HUES64 (cell line): Measurements from ENCODE around the gene CCPG1.

ENCODE experiments used
- H3K27ac ChIP-seq: 2 replicates; pipeline ENCODE4 v1.7.0; 2013; ENCODE audit warnings: low read depth, low read length, inconsistent platforms
- H3K27me3 ChIP-seq: 2 replicates; pipeline ENCODE4 v1.6.1; 2013; ENCODE audit warnings: mild to moderate bottlenecking, low read length; ENCODE audit not compliant: insufficient read depth
- H3K36me3 ChIP-seq: 2 replicates; pipeline ENCODE4 v1.6.1; 2013; ENCODE audit warnings: mild to moderate bottlenecking, low read length; ENCODE audit not compliant: insufficient read depth
- H3K4me1 ChIP-seq: 2 replicates; pipeline ENCODE4 v1.6.1; 2013; ENCODE audit warnings: mild to moderate bottlenecking, low read length, moderate library complexity; ENCODE audit not compliant: insufficient read depth
- H3K4me3 ChIP-seq: 2 replicates; pipeline ENCODE4 v1.5.1; 2013; ENCODE audit warnings: mild to moderate bottlenecking, low read length, moderate library complexity
- H3K9ac ChIP-seq: 2 replicates; pipeline ENCODE4 v1.6.1; 2013; ENCODE audit warnings: mild to moderate bottlenecking, low read depth, low read length
- H3K9me3 ChIP-seq: 2 replicates; pipeline ENCODE4 v1.6.1; 2013; ENCODE audit warnings: low read depth, low read length; ENCODE audit not compliant: insufficient read depth
- WGBS: fragments of 150-250, 120-280 bp; methylation state at CpG from one replicate; pipeline ENCODE4 v1.1.7; 2013; ENCODE audit warnings: missing lambda C conversion rate; 5-methylcytosine and 5-hydroxymethylcytosine counted together

CCPG1 gene

DNA sequence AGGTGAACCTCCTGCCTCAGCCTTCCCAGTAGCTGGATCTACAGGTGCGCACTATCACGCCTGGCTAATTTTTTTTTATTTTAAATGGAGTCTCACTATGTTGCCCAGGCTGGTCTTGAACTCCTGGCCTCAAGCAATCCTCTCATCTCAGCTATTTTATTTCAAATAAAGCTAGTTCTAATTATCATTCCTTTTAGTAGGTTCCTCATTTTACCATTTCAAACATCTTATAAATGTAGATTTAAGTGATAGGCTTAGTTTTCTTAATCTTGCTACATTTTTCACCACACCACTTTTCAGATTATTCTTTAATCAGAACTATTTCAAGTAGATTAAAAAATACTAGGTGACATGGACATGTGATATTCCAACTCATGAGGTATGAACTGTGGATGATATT lies 58.9 kb downstream of the CCPG1 start:
- H3K4me3 ChIP-seq: no peak overlapping the region
- no peaks in the 10 kb centered on the region for H3K27me3 ChIP-seq
- no peaks in the 10 kb centered on the region for H3K36me3 ChIP-seq
- peaks cover 21% of the 10 kb centered on the region for H3K4me1 ChIP-seq
- WGBS: 88% methylated on average over 2 of the region's 2 CpGs
- no peaks in the 10 kb centered on the region for H3K9me3 ChIP-seq
- no peak overlapping the region for H3K27ac ChIP-seq
- H3K9ac ChIP-seq: no peak overlapping the region

DNA sequence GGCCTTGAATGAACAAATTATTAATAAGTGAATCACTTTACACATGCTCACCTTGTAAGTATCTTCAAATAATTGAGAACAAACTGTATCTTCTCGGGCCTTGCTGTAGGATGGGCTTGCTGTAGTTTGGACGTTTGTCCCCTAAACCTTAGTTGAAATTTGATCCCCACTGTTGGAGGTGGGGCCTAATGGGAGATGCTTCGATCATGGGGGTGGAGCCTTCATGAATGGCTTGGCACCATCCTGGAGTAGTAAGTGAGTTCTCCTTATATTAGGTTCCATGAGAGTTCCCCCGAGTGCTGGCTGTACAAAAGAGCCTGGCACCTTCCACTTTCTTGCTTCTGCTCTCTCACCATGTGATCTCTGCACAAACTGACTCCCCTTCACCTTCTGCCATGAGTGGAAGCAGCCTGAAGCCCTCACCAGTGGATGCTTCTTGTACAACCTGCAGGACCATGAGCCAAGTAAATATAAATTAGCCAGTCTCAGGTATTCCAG lies 59.8 kb downstream of the CCPG1 start:
- Histone ChIP-seq H3K27me3 (no peaks in the 10 kb centered on the region), H3K9ac (no peak overlapping the region), H3K4me3 (no peak overlapping the region), H3K9me3 (no peaks in the 10 kb centered on the region), H3K4me1 (peaks cover 25% of the 10 kb centered on the region), H3K36me3 (no peaks in the 10 kb centered on the region), H3K27ac (no peak overlapping the region)
- 62% methylated on average over 4 of the region's 4 CpGs for WGBS

- Histone ChIP-seq H3K4me3 (no peak overlapping the region), H3K36me3 (no peaks in the 10 kb centered on the region; the same call in 1 of the 2 replicates), H3K27ac (peak overlapping the region; percentile 29; the same call in 1 of the 2 replicates), H3K27me3 (no peaks in the 10 kb centered on the region), H3K9ac (no peak overlapping the region), H3K9me3 (no peaks in the 10 kb centered on the region), H3K4me1 (peaks cover 20% of the 10 kb centered on the region)
- WGBS: 39% methylated on average over 1 of the region's 2 CpGs
These were observed 64.0 kb downstream of the CCPG1 start for GRCh38 chr15:55344206-55344605.

- Histone ChIP-seq H3K4me1 (peaks cover 17% of the 10 kb centered on the region), H3K9ac (no peak overlapping the region), H3K9me3 (no peaks in the 10 kb centered on the region), H3K27ac (no peak overlapping the region), H3K4me3 (no peak overlapping the region), H3K36me3 (peaks cover 2% of the 10 kb centered on the region; the same call in 1 of the 2 replicates), H3K27me3 (no peaks in the 10 kb centered on the region)
- 81% methylated on average over 2 of the region's 2 CpGs for WGBS
These were observed 65.0 kb downstream of the CCPG1 start for GRCh38 chr15:55343168-55343567.

DNA sequence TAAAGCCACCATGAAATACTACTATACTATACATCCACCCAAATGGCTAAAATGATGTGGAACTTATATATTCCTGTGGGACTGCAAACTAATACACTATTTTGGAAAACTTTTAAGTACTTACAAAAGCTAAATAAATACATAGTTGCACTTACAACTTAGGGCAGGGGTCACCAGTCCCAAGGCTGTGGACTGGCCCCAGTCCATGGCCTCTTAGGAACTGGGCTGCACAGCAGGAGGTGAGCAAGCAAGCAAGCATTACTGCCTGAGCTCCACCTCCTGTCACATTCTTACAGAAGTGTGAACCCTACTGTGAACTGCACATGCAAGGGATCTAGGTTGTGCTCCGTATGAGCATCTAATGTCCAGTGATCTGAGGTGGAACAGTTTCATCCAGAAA lies 71.0 kb downstream of the CCPG1 start:
- WGBS: 71% methylated on average over 1 of the region's 1 CpG
- Histone ChIP-seq H3K4me3 (no peak overlapping the region), H3K36me3 (peaks cover 8% of the 10 kb centered on the region; the same call in 1 of the 2 replicates), H3K9ac (no peak overlapping the region), H3K27ac (no peak overlapping the region), H3K27me3 (no peaks in the 10 kb centered on the region), H3K9me3 (no peaks in the 10 kb centered on the region), H3K4me1 (no peaks in the 10 kb centered on the region)

GRCh38 chr15:55334997-55335396 lies 73.2 kb downstream of the CCPG1 start:
- 100% methylated on average over 1 of the region's 1 CpG for WGBS

GRCh38 chr15:55334371-55334770 lies 73.8 kb downstream of the CCPG1 start:
- Histone ChIP-seq H3K9ac (no peak overlapping the region), H3K4me1 (no peaks in the 10 kb centered on the region), H3K27me3 (no peaks in the 10 kb centered on the region), H3K27ac (no peak overlapping the region), H3K36me3 (peaks cover 8% of the 10 kb centered on the region; the same call in 1 of the 2 replicates), H3K9me3 (no peaks in the 10 kb centered on the region), H3K4me3 (no peak overlapping the region)
- WGBS: 91% methylated on average over 4 of the region's 5 CpGs

More at GRCh38 chr15:55334997-55335396, 73.2 kb downstream of the CCPG1 start:
- no peaks in the 10 kb centered on the region for H3K27me3 ChIP-seq
- no peaks in the 10 kb centered on the region for H3K4me1 ChIP-seq
- H3K27ac ChIP-seq: no peak overlapping the region
- H3K9ac ChIP-seq: no peak overlapping the region
- H3K9me3 ChIP-seq: no peaks in the 10 kb centered on the region
- no peak overlapping the region for H3K4me3 ChIP-seq
- peaks cover 8% of the 10 kb centered on the region; the same call in 1 of the 2 replicates for H3K36me3 ChIP-seq

DNA sequence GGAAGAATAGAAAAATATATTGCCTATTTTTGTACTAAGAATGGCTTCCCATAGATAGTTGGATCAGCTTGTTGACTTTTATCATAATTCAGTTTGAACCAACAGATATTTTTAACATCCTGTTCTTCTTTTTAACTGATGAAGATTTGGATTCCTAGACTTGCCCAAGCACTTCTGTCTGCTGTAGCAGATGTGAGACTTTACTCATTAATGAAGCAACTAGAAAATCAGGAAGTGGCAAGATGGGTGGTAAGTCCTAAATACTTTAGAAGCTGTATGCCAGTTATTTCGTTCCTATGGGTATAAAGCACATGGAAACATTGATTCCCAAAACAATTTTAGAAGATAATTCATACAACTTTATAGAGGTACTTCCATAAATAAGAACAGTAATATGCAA lies 80.8 kb downstream of the CCPG1 start:
- Histone ChIP-seq H3K4me3 (no peak overlapping the region), H3K9ac (no peak overlapping the region), H3K9me3 (no peaks in the 10 kb centered on the region), H3K27ac (no peak overlapping the region), H3K4me1 (peaks cover 8% of the 10 kb centered on the region), H3K27me3 (no peaks in the 10 kb centered on the region), H3K36me3 (no peaks in the 10 kb centered on the region)
- WGBS: no CpG with 5 or more reads among the region's 1 CpG

DNA sequence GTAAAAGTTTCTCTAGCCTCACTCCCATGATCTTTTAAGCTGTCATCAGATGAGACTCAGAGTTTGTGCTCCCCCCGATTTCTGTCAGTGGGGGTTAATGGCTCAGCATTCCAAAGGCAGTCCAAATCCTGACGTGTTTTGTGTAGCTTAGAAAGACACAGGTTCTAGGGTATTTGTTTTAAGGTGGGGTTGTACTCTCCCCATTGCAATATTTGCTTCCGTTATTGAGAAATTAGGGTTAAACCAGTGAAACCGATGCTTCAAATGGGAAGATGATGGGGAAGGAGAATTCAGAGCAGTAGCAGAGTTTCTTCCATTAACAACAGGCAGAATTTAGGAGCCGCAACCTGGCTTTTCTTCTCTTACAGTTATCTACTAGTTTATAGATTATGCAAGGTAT lies 85.7 kb downstream of the CCPG1 start:
- H3K36me3 ChIP-seq: no peaks in the 10 kb centered on the region
- WGBS: 76% methylated on average over 5 of the region's 5 CpGs
- H3K4me1 ChIP-seq: peaks cover 12% of the 10 kb centered on the region
- no peak overlapping the region for H3K9ac ChIP-seq
- no peak overlapping the region for H3K4me3 ChIP-seq
- no peaks in the 10 kb centered on the region for H3K9me3 ChIP-seq
- no peak overlapping the region for H3K27ac ChIP-seq
- no peaks in the 10 kb centered on the region for H3K27me3 ChIP-seq

GRCh38 chr15:55320963-55321362 lies 87.2 kb downstream of the CCPG1 start:
- H3K9ac ChIP-seq: no peak overlapping the region
- no peaks in the 10 kb centered on the region for H3K9me3 ChIP-seq
- H3K4me3 ChIP-seq: no peak overlapping the region
- H3K36me3 ChIP-seq: no peaks in the 10 kb centered on the region
- peaks cover 12% of the 10 kb centered on the region for H3K4me1 ChIP-seq
- H3K27me3 ChIP-seq: no peaks in the 10 kb centered on the region
- no CpG with 5 or more reads among the region's 1 CpG for WGBS
- no peak overlapping the region for H3K27ac ChIP-seq

- H3K4me1 ChIP-seq: peaks cover 12% of the 10 kb centered on the region
- no peaks in the 10 kb centered on the region for H3K27me3 ChIP-seq
- peak overlapping the region; percentile 71 for H3K4me3 ChIP-seq
- no peaks in the 10 kb centered on the region for H3K9me3 ChIP-seq
- 100% methylated on average over 1 of the region's 2 CpGs for WGBS
- no peak overlapping the region for H3K9ac ChIP-seq
- no peaks in the 10 kb centered on the region for H3K36me3 ChIP-seq
- no peak overlapping the region for H3K27ac ChIP-seq
These were observed 88.0 kb downstream of the CCPG1 start for GRCh38 chr15:55320238-55320550.
